HuH-7 (cell line): ENCODE measurements around the gene PRKN.

ENCODE experiments used
- DNase-seq: peaks from one replicate; pipeline ENCODE4 v3.0.0; 2011; ENCODE audit warnings: low spot score

The PRKN gene

DNA sequence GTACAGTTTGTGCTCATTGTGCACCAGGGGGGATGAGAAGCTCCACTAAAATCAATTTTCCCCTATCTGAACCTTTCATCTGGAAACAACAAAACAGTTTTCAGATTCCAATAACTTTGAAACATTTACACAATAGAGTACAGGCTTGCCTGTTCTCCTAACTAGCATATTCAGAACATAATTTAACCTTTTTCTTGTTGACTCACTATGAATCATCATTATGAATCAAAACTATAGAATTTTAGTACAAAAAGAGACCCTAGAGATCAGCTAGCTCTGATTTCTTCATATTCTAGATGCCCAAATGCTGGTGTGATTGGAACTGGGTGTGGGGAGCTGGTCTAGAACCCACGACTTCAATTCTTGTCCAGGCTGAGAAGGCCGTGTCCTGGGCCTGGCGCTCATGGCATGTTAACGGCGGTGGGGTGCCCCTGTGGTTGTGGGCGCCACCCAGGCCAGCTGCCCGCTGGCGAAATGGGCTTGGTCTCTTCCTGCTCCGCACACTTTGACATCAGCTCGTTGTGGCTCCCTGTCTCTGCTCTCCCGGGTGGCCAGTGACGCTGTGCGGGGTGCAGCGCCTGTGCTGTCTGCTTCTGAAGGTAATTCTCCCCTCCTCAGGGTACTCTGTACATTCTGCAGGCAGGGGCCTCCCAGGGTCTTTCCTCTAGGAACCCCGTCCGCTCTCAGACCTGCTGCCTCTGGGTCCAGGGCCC lies 1423.8 kb downstream of the PRKN start:
- no peak for DNase-seq

DNA sequence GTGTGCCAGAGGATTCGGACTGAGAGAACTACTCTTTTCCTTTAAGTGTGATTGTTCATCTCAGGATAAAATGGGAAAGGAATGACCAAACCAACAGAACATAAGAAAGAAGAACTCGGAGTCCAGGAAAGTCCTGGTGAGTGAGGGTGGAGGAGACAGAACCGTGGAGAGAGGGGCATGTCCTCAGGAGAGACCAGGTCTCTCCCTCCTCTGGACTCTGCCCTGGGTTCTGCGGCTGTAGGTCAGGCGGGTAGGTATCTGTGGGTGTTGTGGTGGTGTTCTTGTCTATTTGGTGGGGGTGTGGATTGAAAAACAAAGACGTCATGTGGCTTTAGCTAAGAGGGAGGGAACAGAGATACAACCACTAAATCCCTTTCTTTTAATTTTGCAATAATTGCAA lies 1424.6 kb downstream of the PRKN start:
- DNase-seq, result no peak

DNA sequence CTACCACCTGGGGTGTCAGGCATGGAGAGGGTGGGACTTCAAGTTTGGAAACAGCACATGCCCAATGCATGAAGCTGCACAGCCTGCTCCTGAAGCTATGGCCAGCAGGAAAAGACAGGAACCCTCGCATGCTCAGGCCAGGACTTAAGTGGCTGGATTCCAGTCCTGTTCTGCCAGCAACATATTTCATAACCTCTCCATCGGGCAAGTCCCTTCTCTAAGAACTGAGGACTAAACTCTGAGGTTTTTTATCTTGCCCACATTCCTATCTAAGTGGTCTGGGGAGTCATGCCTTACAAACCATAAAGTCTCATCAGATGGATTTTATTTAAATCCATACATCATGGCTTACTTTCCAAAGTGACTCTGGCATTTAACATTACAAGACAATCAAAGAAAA lies 1426.2 kb downstream of the PRKN start:
- DNase-seq, result no peak

DNA sequence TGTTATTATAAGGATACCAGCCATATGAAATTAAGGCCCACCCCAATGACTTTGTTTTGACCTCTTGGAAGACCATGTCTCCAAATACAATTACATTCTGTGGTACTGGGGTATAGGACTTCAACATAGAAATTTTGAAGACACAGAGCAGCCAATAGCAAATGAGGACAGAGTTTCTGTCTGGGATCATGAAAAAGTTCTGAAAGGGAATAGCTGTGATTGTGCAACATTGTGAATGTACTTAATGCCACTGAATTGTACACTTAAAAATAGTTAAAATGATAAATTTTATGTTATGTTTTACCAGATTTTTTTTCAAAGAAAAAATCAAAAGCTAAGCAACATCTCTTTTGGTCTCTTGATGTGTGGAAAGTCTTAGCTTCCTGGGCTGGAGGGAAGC lies 1426.7 kb downstream of the PRKN start:
- no peak for DNase-seq

DNA sequence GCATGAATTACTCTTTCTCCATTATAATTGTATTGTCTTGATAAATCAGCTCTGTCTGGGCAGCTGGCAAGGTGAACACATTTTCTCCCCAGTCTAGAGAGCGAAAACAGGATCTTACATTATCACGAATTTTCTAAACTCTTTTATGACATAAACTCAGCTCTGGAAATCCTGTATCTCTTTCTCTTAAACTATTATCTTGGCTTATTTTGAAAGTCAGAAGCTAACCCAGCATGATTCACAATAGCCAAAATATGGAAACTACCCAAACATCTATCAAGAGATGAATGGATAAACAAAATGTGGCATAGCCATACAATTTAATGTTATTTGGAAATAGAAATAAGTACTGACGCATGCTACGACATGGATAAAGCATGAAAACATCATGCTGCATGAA lies 1427.8 kb downstream of the PRKN start:
- no peak for DNase-seq
